ENCODE measurements around the gene IL1A. TPM values are rescaled to one million over a fixed set of nuclear protein-coding genes. Genes with fewer than 3 reads are reported as not detected.
"Not testable (repeated sequence)": the region's sequence is repeated elsewhere in the genome, so short reads cannot be mapped to it uniquely, and the experiment has no call there.

The IL1A gene
- total and polyA plus RNA-seq, 9 of the 15 experiments (the other 6 are each of a cell fraction or from before 2014, with no cell fraction given): 0.03 to 0.27 (median 0.14) TPM; not detected in 2

DNA sequence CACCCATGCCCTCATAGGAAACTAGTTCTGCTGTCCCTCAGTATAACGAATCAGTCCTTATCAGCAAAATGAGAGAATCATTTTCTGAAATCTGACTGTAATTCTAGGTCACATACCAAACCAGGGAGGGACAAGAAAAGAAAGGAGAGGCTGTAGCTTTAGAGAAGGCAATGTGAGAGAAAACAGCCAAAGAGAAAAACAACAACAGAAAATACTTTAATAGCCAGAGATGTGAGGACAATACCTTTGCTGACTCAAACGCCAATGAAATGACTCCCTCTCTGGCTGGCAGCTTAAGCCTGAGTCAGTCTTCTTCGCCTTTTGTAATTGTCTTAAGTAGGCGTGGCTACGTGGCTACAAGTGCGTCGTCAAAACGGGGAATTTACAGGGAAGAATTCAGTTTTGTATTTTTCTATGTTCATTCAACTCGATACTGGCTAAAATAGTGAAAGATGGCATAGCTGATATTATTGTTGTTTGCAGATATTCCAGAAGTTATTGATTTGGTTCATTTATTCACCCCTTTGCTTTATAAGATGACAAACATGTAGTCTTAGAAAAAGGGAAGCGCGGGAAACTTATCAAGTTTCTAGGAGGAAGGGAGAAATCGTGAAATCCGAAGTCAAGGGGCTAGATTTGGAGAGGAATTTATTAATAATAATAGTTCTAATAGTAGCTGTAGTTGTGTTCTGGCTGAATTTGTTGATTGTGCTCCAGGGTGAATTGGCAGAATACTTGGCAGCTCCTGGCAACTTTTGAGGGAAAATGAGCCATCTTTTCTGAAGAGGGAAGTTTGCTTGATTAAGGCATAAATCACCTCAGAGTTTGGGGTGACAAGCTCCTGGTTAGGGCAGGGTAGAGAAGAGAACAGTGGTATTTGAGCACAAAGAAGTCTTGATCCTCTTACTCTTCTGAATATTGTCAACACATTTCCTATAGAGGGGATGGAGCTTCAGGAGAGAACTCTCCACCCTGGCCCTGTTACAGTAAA lies at the start of gene IL1A (continued):
- TF ChIP-seq, protein P1, sequence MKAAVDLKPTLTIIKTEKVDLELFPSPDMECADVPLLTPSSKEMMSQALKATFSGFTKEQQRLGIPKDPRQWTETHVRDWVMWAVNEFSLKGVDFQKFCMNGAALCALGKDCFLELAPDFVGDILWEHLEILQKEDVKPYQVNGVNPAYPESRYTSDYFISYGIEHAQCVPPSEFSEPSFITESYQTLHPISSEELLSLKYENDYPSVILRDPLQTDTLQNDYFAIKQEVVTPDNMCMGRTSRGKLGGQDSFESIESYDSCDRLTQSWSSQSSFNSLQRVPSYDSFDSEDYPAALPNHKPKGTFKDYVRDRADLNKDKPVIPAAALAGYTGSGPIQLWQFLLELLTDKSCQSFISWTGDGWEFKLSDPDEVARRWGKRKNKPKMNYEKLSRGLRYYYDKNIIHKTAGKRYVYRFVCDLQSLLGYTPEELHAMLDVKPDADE (conservative IDR thresholded peaks at IDR 0.05; ENCODE audit: control insufficient read depth, low read depth, low read length): no peak
- TF ChIP-seq FUS (optimal IDR thresholded peaks at IDR 0.05; ENCODE audit: low read depth, low read length) (no peak), ZNF12 (CRISPR knock-in tag; IDR thresholded peaks at IDR 0.05) (no peak), ZNF274 (IDR thresholded peaks at IDR 0.05; ENCODE audit: borderline replicate concordance, low read depth, low read length) (no peak)

DNA sequence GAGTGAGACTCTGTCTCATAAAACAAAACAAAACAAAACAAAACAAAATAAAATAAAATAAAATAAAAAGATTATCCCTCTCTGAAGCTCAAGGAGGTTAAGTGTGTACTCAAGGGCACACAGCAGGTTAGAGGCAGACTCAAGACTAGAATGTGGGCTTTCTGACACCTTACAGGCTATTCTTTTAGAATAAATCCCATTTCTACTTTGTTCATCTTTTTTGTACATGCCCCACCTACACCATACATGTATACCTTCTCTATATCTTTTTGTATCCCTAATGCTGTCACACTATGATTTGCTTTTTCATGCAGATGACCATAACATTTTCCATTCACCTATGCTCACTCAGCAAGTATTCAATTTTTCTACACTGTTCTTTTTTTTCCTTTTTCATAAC lies 49.7 kb upstream of the IL1A start:
- Histone ChIP-seq H3K9me3 (replicated peaks; ENCODE audit: control insufficient read depth, insufficient read depth, low read depth, low read length) (no peaks in the 10 kb centered on the region), H2AFZ (ENCODE audit: low read depth, low read length) (no peak overlapping the region), H3K4me1 (replicated peaks in 1 of 2; ENCODE audit: control insufficient read depth in 2 of 2, insufficient read depth in 2 of 2, low read length in 2 of 2) (peaks cover 0 to 5% of the 10 kb centered on the region in 2 experiments; a peak in 2 of 5 replicates), H3K9me1 (ENCODE audit: control insufficient read depth, insufficient read depth, low read length) (no peaks in the 10 kb centered on the region), H3K4me2 (ENCODE audit: insufficient read depth, low read length) (no peak overlapping the region), H3K9ac (ENCODE audit: insufficient read depth in 1 of 2, low read depth in 2 of 2, low read length in 2 of 2) (no peak overlapping the region), H3K4me3 (no peak overlapping the region), H3K79me2 (ENCODE audit: control insufficient read depth, insufficient read depth, low read length) (no peaks in the 10 kb centered on the region), H3K27me3 (ENCODE audit: control insufficient read depth in 2 of 2, insufficient read depth in 2 of 2, low read length in 2 of 2) (peaks cover 7 to 20% of the 10 kb centered on the region in 2 experiments; a peak in 4 of 5 replicates), H3K27ac (ENCODE audit: extremely low read depth, low read depth, low read length) (no peak overlapping the region), H4K20me1 (replicated peaks; ENCODE audit: control insufficient read depth, insufficient read depth, low read length) (no peaks in the 10 kb centered on the region), H3K36me3 (ENCODE audit: control insufficient read depth, insufficient read depth, low read length) (no peaks in the 10 kb centered on the region)
- no peak for DNase-seq (ENCODE audit: extremely low read depth in 1 of 4, low spot score in 3 of 4)
- intact Hi-C loops (cut with micrococcal nuclease): loop anchor here (5.0 kb wide), 1 partner anchor 82 kb away; no protein-coding TSS in a partner anchor
- no peak for ATAC-seq
- ChIA-PET POLR2A (interaction anchor here (1.4 kb wide), 1 partner anchor 25 kb away, joined by 4 read pairs; no protein-coding TSS in a partner anchor), CTCF (ENCODE audit: low intra/inter-chr PET ratio) (no interaction called here)
- in situ Hi-C loops (cut with MboI): no loop called here
- TF ChIP-seq C11orf30 (IDR thresholded peaks at IDR 0.05; ENCODE audit: low read depth) (peak; percentile 17; the same call in 1 of the 2 replicates), ZNF316 (IDR thresholded peaks at IDR 0.05) (peak; percentile 59), TBL1XR1 (IDR thresholded peaks at IDR 0.05; ENCODE audit: low read length in 2 of 2) (no peak)
- BruUV-seq (replicated peaks): no TSS peak
- FAIRE-seq: no peak

DNA sequence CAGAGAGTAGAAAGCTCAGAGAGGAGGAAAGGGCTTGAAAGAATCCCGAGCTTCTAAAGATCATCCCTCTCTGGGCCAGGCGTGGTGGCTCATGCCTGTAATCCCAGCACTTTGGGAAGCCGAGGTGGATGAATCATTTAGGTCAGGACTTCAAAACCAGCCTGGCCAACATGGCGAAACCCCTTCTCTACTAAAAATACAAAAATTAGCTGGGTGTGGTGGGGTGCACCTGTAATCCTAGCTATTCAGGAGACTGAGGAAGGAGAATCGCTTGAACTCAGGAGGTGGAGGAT lies 49.3 kb upstream of the IL1A start:
- peaks cover 5 to 17% of the 10 kb centered on the region in 2 experiments; a peak in 4 of 5 replicates for H3K27me3 ChIP-seq (ENCODE audit: control insufficient read depth in 2 of 2, insufficient read depth in 2 of 2, low read length in 2 of 2)
- BruUV-seq (replicated peaks); DNase-seq (ENCODE audit: extremely low read depth in 1 of 4, low spot score in 3 of 4); H3K27ac ChIP-seq (ENCODE audit: extremely low read depth, low read depth, low read length); ATAC-seq; H2AFZ ChIP-seq (ENCODE audit: low read depth, low read length); H3K36me3 ChIP-seq (ENCODE audit: control insufficient read depth, insufficient read depth, low read length); in situ Hi-C loops (cut with MboI); H3K4me1 ChIP-seq (replicated peaks in 1 of 2; ENCODE audit: control insufficient read depth in 2 of 2, insufficient read depth in 2 of 2, low read length in 2 of 2); H3K9ac ChIP-seq (ENCODE audit: insufficient read depth in 1 of 2, low read depth in 2 of 2, low read length in 2 of 2); H3K79me2 ChIP-seq (ENCODE audit: control insufficient read depth, insufficient read depth, low read length); H3K4me3 ChIP-seq; FAIRE-seq; H3K9me3 ChIP-seq (replicated peaks; ENCODE audit: control insufficient read depth, insufficient read depth, low read depth, low read length); H3K9me1 ChIP-seq (ENCODE audit: control insufficient read depth, insufficient read depth, low read length); H4K20me1 ChIP-seq (replicated peaks; ENCODE audit: control insufficient read depth, insufficient read depth, low read length); H3K4me2 ChIP-seq (ENCODE audit: insufficient read depth, low read length): not testable (repeated sequence)
- CTCF ChIA-PET (ENCODE audit: low intra/inter-chr PET ratio): interaction anchor here (0.7 kb wide), 1 partner anchor 29 kb away, joined by 3 read pairs; no protein-coding TSS in a partner anchor
- POLR2A ChIA-PET: interaction anchor here (0.9 to 1.4 kb wide), 2 partner anchors 9 to 24 kb away, joined by 3 to 4 read pairs; no protein-coding TSS in a partner anchor
- WGBS (ENCODE audit: insufficient coverage, low coverage, missing lambda C conversion rate): 32% methylated on average over 5 of the region's 5 CpGs
- intact Hi-C loops (cut with micrococcal nuclease): loop anchor here (5.0 kb wide), 1 partner anchor 81 kb away; no protein-coding TSS in a partner anchor

Measured in K562 (cell line).